GM10248 (cell line): Measurements from ENCODE around the gene NOC2L.

ENCODE experiments used
- CTCF ChIA-PET: fragments of 300-600 bp; sonication (Branson Sonifier 250); formaldehyde crosslinking; extraction: SDS; loops from one replicate; lab custom pipeline; 2021; ENCODE audit warnings: antibody characterized with exemption; lab: Yijun Ruan, JAX
- POLR2A ChIA-PET: fragments of 350-650 bp; sonication (Branson Sonifier 250); formaldehyde crosslinking; extraction: SDS; loops from one replicate; lab custom pipeline; 2020; ENCODE audit warnings: antibody characterized with exemption; lab: Yijun Ruan, JAX
- DNase-seq: peaks from one replicate; pipeline ENCODE4 v3.0.0; 2012; ENCODE audit errors: extremely low spot score
- TF ChIP-seq, protein P1 (sequence below): IDR thresholded peaks from 2 replicates; pipeline ENCODE4 v1.5.1; 2012; ENCODE audit warnings: mild to moderate bottlenecking, low read depth; ENCODE audit errors: extremely low read depth, missing control alignments, control extremely low read depth

Gene NOC2L

DNA sequence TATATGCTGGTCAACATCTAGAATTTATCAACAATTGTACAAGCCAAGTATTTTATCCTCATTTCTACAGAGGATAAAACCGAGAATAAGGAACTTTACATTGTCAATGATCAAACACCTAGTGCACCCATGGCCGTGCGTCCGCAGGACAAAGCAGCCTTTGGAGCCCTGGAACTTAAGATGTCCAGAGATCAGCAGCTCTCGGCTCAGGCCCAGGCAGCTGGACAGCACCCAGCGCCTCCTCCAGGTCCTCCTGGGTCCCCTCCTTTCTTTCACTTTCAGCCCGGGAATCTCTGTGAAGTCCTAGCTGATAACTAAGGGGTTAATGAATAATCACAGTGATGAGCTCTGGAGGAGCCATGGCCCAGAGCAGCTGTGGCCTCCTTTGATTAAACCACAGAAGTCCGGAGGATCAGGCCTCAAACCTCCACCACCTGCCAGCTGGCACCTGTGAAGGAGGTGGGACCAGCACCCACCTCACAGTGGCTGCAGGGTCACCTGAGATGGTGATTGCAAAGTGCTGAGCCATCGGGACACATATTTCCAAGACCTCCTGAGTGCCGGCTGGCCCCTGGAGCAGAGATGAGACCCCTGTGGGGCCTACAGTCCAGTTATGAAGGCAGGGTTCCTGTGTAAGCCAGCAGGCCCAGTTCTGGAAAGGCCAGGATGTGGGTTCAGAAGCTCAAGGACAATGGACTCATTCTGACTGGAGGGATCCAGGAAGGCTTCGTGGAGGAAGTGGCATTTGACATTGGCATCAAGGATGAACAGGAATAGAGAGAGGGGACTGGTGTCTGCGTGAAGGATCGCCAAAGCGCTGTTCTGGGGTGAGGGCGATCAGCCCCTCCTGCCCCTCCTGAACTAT lies 46.9 kb downstream of the NOC2L start:
- TF ChIP-seq, protein P1, sequence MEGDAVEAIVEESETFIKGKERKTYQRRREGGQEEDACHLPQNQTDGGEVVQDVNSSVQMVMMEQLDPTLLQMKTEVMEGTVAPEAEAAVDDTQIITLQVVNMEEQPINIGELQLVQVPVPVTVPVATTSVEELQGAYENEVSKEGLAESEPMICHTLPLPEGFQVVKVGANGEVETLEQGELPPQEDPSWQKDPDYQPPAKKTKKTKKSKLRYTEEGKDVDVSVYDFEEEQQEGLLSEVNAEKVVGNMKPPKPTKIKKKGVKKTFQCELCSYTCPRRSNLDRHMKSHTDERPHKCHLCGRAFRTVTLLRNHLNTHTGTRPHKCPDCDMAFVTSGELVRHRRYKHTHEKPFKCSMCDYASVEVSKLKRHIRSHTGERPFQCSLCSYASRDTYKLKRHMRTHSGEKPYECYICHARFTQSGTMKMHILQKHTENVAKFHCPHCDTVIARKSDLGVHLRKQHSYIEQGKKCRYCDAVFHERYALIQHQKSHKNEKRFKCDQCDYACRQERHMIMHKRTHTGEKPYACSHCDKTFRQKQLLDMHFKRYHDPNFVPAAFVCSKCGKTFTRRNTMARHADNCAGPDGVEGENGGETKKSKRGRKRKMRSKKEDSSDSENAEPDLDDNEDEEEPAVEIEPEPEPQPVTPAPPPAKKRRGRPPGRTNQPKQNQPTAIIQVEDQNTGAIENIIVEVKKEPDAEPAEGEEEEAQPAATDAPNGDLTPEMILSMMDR: no peak
- POLR2A ChIA-PET: no interaction called here
- CTCF ChIA-PET: interaction anchor here (0.9 kb wide), 1 partner anchor 8 kb away, joined by 3 read pairs; no protein-coding TSS in a partner anchor

GRCh38 chr1:910881-911721 lies 48.0 kb downstream of the NOC2L start:
- ChIA-PET CTCF (no interaction called here), POLR2A (no interaction called here)
- no peak for DNase-seq
- TF ChIP-seq, protein P1: no peak

More for the DNA sequence above, 46.9 kb downstream of the NOC2L start:
- no peak for DNase-seq

DNA sequence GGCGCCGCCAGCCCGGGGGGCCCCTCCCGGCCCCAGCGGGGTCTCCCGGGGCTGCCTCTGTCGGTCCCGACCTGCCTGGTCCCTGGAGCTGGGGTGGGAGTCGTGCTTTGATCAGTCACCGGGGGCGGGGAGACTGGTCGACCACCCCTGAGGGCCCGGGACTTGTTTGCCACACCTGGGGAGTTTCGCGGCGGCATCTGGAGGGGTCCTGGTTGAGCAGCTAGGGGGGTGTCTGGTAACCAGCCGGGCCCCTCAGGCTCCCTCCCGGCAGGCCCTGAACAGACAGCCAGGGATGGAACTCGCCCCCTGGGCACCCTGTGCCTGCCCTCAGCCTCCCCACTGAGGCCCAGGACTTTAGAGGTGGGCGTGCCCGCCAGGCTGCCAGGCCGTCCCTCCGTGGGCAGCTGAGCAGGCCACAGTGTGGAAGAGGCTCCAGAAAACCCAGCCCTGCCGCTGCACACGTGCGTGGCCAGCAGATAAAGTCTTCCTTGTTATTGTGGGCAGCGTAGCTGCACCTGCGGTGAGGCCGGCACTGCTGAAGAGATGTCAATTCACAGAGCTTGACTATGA lies 48.7 kb downstream of the NOC2L start:
- TF ChIP-seq, protein P1: no peak
- ChIA-PET CTCF (no interaction called here), POLR2A (no interaction called here)
- no peak for DNase-seq

GRCh38 chr1:909861-910310 lies 49.2 kb downstream of the NOC2L start:
- DNase-seq: no peak
- ChIA-PET CTCF (no interaction called here), POLR2A (no interaction called here)
- TF ChIP-seq, protein P1: no peak

- ChIA-PET CTCF (no interaction called here), POLR2A (no interaction called here)
- TF ChIP-seq, protein P1: no peak
- DNase-seq: no peak
Observed at GRCh38 chr1:908661-909060, 50.4 kb downstream of the NOC2L start.
